ENCODE measurements around the gene RRP12. TPM values are rescaled to one million over a fixed set of nuclear protein-coding genes. Genes with fewer than 3 reads are reported as not detected.

Gene RRP12
- polyA plus RNA-seq, 6 donors from 2014 or later = 8.1 to 20.8 (median 15.7) TPM

GRCh38 chr10:97372233-97372875 is 28.8 kb downstream of the RRP12 start:
- DNase-seq (no peak), ATAC-seq (ENCODE audit: low read depth in 2 of 2) (no peak)
- no peaks in the 10 kb centered on the region for H3K9me3 Mint-ChIP-seq
- H3K4me1 Mint-ChIP-seq = peaks cover 0 to 8% (median 6%) of the 10 kb centered on the region in 3 donors
- no peak overlapping the region for H3K4me3 Mint-ChIP-seq
- H3K27ac Mint-ChIP-seq = peak overlapping the region in 2 of 6 donors; percentile 48 to 91
- H3K27me3 Mint-ChIP-seq = no peaks in the 10 kb centered on the region
- peaks cover 9 to 38% of the 10 kb centered on the region in 2 donors for H3K36me3 Mint-ChIP-seq

DNA sequence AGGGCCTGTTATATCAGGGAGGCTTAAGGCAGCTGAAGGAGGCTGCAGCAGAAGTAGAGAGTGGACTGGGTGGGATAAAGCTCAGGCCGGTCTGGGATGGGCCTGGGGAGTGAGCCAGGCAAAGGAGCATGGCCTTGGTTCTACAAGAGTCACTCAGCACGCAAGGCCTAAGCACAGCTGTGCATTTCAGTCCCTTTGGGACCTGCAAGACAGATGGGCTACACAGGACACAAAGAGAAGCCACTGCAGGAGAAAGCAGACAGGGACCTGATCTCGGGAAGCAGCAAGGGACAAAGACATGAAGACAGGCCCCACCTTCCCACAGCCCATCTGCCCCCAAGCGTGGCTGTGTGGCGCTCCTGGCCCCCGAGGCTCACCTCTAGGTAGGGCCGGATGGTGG is 29.4 kb downstream of the RRP12 start:
- ATAC-seq (ENCODE audit: low read depth in 2 of 2) (no peak), DNase-seq (no peak)
- Mint-ChIP-seq H3K9me3 (no peaks in the 10 kb centered on the region), H3K27me3 (no peaks in the 10 kb centered on the region), H3K36me3 (peaks cover 9 to 38% of the 10 kb centered on the region in 2 donors), H3K27ac (peak overlapping the region in 3 of 6 donors; percentile 48 to 91 (median 71)), H3K4me3 (no peak overlapping the region), H3K4me1 (peaks cover 2 to 13% (median 12%) of the 10 kb centered on the region in 3 donors)

- no peak for ATAC-seq (ENCODE audit: low read depth in 2 of 2)
- Mint-ChIP-seq H3K4me1 (peaks cover 39 to 44% (median 40%) of the 10 kb centered on the region in 3 donors), H3K27me3 (no peaks in the 10 kb centered on the region), H3K27ac (peak overlapping the region in 5 of 6 donors; percentile 41 to 97 (median 96)), H3K36me3 (peaks cover 4 to 26% of the 10 kb centered on the region in 2 donors), H3K4me3 (peak overlapping the region in 6 of 8 donors; percentile 15 to 81 (median 54)), H3K9me3 (no peaks in the 10 kb centered on the region)
- DNase-seq = no peak
Observed at GRCh38 chr10:97367126-97367649, 34.0 kb downstream of the RRP12 start.

DNA sequence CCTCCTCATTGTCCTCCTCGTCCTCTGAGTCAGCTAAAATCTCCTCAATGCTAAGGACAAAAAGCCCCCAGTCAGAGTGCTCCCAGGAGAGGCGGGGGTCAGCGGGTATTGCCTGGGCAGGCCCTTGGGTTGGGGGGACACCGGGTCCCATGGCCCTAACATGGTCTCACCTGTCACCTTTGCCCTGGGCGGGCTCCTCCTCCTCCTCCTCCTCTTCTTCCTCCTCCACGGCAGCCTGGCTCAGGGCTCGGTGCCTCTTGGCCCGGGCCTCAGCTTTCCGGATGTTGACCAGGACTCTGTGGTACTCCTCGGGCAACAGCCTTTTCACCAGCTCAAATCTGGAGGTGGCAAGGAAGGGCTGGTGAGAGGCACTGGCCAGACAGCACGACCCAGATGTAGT is 34.6 kb downstream of the RRP12 start:
- Mint-ChIP-seq H3K36me3 (peaks cover 0 to 20% of the 10 kb centered on the region in 2 donors), H3K4me3 (peak overlapping the region in 7 of 8 donors; percentile 53 to 90 (median 75)), H3K27ac (peak overlapping the region; percentile 94 to 99 (median 97)), H3K9me3 (no peaks in the 10 kb centered on the region), H3K4me1 (peaks cover 39 to 44% (median 40%) of the 10 kb centered on the region in 3 donors), H3K27me3 (no peaks in the 10 kb centered on the region)
- no peak for DNase-seq
- no peak for ATAC-seq (ENCODE audit: low read depth in 2 of 2)

- Mint-ChIP-seq H3K9me3 (no peaks in the 10 kb centered on the region), H3K4me1 (peaks cover 43 to 44% (median 43%) of the 10 kb centered on the region in 3 donors), H3K27me3 (no peaks in the 10 kb centered on the region), H3K36me3 (peaks cover 0 to 15% of the 10 kb centered on the region in 2 donors), H3K4me3 (peak overlapping the region; percentile 53 to 90 (median 76)), H3K27ac (peak overlapping the region; percentile 94 to 99 (median 97))
- DNase-seq = peak; percentile 55
- peak; percentile 84 to 91 for ATAC-seq (ENCODE audit: low read depth in 2 of 2)
Observed at GRCh38 chr10:97365761-97366351, 35.3 kb downstream of the RRP12 start.

- Mint-ChIP-seq H3K27me3 (no peaks in the 10 kb centered on the region), H3K27ac (peak overlapping the region in 2 of 6 donors; percentile 51 to 90), H3K36me3 (peaks cover 6 to 23% of the 10 kb centered on the region in 2 donors), H3K4me1 (peaks cover 39 to 43% (median 40%) of the 10 kb centered on the region in 3 donors), H3K9me3 (no peaks in the 10 kb centered on the region), H3K4me3 (peak overlapping the region in 1 of 8 donors; percentile 71)
- ATAC-seq (ENCODE audit: low read depth in 2 of 2) (no peak), DNase-seq (no peak)
Observed at GRCh38 chr10:97363071-97363470, 38.1 kb downstream of the RRP12 start.

DNA sequence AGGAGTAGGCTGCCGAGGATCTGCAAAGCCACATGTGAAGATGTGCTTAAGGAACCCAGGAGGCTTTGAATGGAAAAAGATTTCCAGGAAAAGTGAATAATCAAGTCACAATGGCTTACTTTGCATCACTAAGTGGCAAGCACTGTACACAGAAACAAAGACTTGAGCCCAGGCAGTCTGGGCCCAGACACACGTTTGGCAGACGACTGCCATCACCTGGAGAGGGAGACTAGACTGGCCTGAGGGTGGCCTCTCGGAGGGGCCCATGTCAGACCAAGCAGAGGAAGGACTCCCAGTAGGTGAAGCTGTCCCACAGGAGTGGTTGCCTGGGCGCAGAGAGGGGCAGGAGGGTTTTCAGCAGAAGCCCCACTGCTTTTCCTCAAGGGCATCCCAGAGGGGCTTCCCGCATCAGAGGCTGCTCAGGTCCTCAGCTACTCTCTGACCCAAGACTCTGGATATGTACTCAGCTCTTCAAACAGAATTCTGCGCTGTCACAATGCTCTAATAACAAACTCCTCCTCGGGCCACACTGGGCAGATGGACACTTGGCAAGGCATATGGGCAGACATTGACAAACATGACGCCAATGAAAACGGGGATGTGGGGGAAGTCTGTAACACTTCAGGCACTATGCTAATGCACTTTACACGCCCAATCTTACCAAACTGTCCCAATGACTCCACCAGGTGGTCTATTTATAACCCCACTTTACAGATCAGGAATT is 38.7 kb downstream of the RRP12 start:
- peaks cover 6 to 23% of the 10 kb centered on the region in 2 donors for H3K36me3 Mint-ChIP-seq
- no peaks in the 10 kb centered on the region for H3K27me3 Mint-ChIP-seq
- H3K9me3 Mint-ChIP-seq = no peaks in the 10 kb centered on the region
- ATAC-seq (ENCODE audit: low read depth in 2 of 2) (no peak), DNase-seq (no peak)
- peak overlapping the region in 2 of 8 donors; percentile 19 to 71 for H3K4me3 Mint-ChIP-seq
- peak overlapping the region in 2 of 6 donors; percentile 84 to 90 for H3K27ac Mint-ChIP-seq
- peaks cover 37 to 43% (median 39%) of the 10 kb centered on the region in 3 donors for H3K4me1 Mint-ChIP-seq

- Mint-ChIP-seq H3K36me3 (peaks cover 7 to 23% of the 10 kb centered on the region in 2 donors), H3K27ac (no peak overlapping the region), H3K9me3 (no peaks in the 10 kb centered on the region), H3K4me3 (no peak overlapping the region), H3K27me3 (no peaks in the 10 kb centered on the region), H3K4me1 (peaks cover 29 to 39% (median 29%) of the 10 kb centered on the region in 3 donors)
- ATAC-seq (ENCODE audit: low read depth in 2 of 2) (no peak), DNase-seq (no peak)
Observed at GRCh38 chr10:97361537-97361901, 39.6 kb downstream of the RRP12 start.

- no peak for DNase-seq
- no peak for ATAC-seq (ENCODE audit: low read depth in 2 of 2)
- H3K4me3 Mint-ChIP-seq = peak overlapping the region in 1 of 8 donors; percentile 72
- peak overlapping the region in 1 of 6 donors; percentile 57 for H3K27ac Mint-ChIP-seq
- peaks cover 13 to 27% of the 10 kb centered on the region in 2 donors for H3K36me3 Mint-ChIP-seq
- no peaks in the 10 kb centered on the region for H3K9me3 Mint-ChIP-seq
- H3K27me3 Mint-ChIP-seq = no peaks in the 10 kb centered on the region
- peaks cover 23 to 39% (median 25%) of the 10 kb centered on the region in 3 donors for H3K4me1 Mint-ChIP-seq
Observed at GRCh38 chr10:97360705-97361536, 40.2 kb downstream of the RRP12 start.

GRCh38 chr10:97358781-97359180 is 42.4 kb downstream of the RRP12 start:
- H3K9me3 Mint-ChIP-seq = no peaks in the 10 kb centered on the region
- H3K36me3 Mint-ChIP-seq = peaks cover 14 to 33% of the 10 kb centered on the region in 2 donors
- peak overlapping the region in 1 of 8 donors; percentile 36 for H3K4me3 Mint-ChIP-seq
- DNase-seq (no peak), ATAC-seq (ENCODE audit: low read depth in 2 of 2) (no peak)
- H3K27me3 Mint-ChIP-seq = no peaks in the 10 kb centered on the region
- peak overlapping the region in 1 of 6 donors; percentile 62 for H3K27ac Mint-ChIP-seq
- peaks cover 8 to 24% (median 8%) of the 10 kb centered on the region in 3 donors for H3K4me1 Mint-ChIP-seq

- ATAC-seq (ENCODE audit: low read depth in 2 of 2) (no peak), DNase-seq (no peak)
Observed at GRCh38 chr10:97358349-97358748, 42.8 kb downstream of the RRP12 start.

DNA sequence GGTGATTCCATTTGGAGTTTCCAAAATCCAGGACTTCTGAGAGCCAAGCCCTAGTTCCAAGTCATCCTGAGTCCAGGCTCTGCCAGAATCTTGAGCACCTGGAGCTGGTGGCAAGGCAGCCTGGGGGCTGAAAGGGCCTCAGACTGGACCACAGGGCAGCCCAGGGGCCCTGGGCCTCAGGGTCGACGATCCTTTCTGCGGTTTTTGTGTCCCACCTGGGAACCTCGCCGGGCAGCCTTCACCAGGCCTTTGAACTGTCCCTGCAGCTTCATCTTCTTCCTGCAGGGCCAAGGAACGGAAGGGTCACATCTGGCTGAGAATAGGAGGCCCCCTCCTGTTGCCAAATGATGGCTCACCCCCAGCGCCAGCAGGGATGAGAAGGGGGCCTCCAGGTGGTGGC is 44.2 kb downstream of the RRP12 start:
- Mint-ChIP-seq H3K27me3 (no peaks in the 10 kb centered on the region), H3K9me3 (no peaks in the 10 kb centered on the region), H3K4me1 (peaks cover 7 to 16% (median 8%) of the 10 kb centered on the region in 3 donors), H3K4me3 (no peak overlapping the region), H3K36me3 (peaks cover 14 to 33% of the 10 kb centered on the region in 2 donors), H3K27ac (no peak overlapping the region)
- DNase-seq (no peak), ATAC-seq (ENCODE audit: low read depth in 2 of 2) (no peak)

More at GRCh38 chr10:97358349-97358748, 42.8 kb downstream of the RRP12 start:
- H3K27me3 Mint-ChIP-seq = no peaks in the 10 kb centered on the region
- H3K36me3 Mint-ChIP-seq = peaks cover 14 to 33% of the 10 kb centered on the region in 2 donors
- no peak overlapping the region for H3K4me3 Mint-ChIP-seq
- H3K9me3 Mint-ChIP-seq = no peaks in the 10 kb centered on the region
- H3K27ac Mint-ChIP-seq = no peak overlapping the region
- peaks cover 7 to 19% (median 8%) of the 10 kb centered on the region in 3 donors for H3K4me1 Mint-ChIP-seq

All from naive B cell (primary cell).